ENCODE results near the gene GARNL3. TPM values are rescaled to one million over a fixed set of nuclear protein-coding genes. Genes with fewer than 3 reads are reported as not detected.

Gene GARNL3
- total RNA-seq, 1 donor from 2014 or later = 5.4 TPM

DNA sequence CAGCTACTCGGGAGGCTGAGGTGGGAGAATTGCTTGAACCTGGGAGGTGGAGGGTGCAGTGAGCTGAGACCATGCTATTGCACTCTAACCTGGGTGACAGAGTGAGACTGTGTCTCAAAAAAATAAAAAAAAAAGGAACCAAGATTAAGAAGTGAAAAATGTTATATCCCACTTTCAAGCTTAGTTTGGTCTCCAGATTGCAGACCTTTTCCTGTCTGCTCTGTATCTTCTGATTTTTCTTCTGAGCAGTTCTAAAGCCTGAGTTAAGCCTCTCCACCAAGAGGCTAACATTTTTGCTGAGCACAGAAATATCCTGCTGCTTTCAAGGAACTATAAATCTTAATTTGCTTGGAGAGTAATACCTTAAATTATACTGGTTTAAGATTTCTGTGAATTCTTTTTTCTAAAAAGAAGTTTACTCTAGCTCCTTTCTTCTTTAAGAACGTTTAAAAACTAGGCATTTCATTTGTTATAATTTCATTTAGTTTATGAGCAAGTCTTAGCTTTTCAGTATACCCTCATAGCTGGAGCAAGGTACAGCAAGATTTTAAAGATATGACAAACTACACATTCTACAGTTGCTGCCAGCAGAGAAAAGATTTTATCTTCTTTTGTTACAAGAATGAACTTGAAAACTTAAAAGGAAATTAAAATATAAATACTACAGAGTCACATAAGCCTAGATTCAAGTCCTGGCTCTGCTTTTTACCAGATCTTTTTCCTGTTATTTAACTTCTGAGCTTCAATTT, 55.0 kb downstream of the GARNL3 start:
- no peak overlapping the region for H2AFZ ChIP-seq (ENCODE audit: low read depth, low read length)
- FAIRE-seq (no peak), DNase-seq (ENCODE audit: low read depth) (no peak)
- H3K79me2 ChIP-seq (ENCODE audit: insufficient read depth, low read length) = no peaks in the 10 kb centered on the region
- no peaks in the 10 kb centered on the region for H4K20me1 ChIP-seq (ENCODE audit: insufficient read depth, low read length)
- Mint-ChIP-seq H3K9me3 (ENCODE audit: unreplicated experiment) (no peaks in the 10 kb centered on the region), H3K27ac (ENCODE audit: unreplicated experiment) (no peak overlapping the region), H3K4me3 (ENCODE audit: unreplicated experiment) (no peak overlapping the region), H3K4me1 (ENCODE audit: low read depth, unreplicated experiment) (peaks cover 6% of the 10 kb centered on the region), H3K27me3 (ENCODE audit: low read depth, unreplicated experiment) (peaks cover 2% of the 10 kb centered on the region), H3K36me3 (ENCODE audit: low read depth, unreplicated experiment) (peaks cover 2% of the 10 kb centered on the region)
- no peak overlapping the region for H3K9ac ChIP-seq (ENCODE audit: low read length)
- no peak overlapping the region for H3K4me3 ChIP-seq (ENCODE audit: insufficient read depth, low read depth, low read length)
- H3K36me3 ChIP-seq (ENCODE audit: insufficient read depth, low read length) = no peaks in the 10 kb centered on the region
- no peaks in the 10 kb centered on the region for H3K27me3 ChIP-seq (ENCODE audit: insufficient read depth, low read length)
- H3K4me2 ChIP-seq (ENCODE audit: low read length) = no peak overlapping the region
- H3K9me3 ChIP-seq (ENCODE audit: insufficient read depth, low read depth, low read length) = no peaks in the 10 kb centered on the region
- no peak for TF ChIP-seq EZH2 (IDR thresholded peaks at IDR 0.05; ENCODE audit: insufficient read depth, low read length)
- TF ChIP-seq, protein P1, sequence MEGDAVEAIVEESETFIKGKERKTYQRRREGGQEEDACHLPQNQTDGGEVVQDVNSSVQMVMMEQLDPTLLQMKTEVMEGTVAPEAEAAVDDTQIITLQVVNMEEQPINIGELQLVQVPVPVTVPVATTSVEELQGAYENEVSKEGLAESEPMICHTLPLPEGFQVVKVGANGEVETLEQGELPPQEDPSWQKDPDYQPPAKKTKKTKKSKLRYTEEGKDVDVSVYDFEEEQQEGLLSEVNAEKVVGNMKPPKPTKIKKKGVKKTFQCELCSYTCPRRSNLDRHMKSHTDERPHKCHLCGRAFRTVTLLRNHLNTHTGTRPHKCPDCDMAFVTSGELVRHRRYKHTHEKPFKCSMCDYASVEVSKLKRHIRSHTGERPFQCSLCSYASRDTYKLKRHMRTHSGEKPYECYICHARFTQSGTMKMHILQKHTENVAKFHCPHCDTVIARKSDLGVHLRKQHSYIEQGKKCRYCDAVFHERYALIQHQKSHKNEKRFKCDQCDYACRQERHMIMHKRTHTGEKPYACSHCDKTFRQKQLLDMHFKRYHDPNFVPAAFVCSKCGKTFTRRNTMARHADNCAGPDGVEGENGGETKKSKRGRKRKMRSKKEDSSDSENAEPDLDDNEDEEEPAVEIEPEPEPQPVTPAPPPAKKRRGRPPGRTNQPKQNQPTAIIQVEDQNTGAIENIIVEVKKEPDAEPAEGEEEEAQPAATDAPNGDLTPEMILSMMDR (IDR thresholded peaks at IDR 0.05; ENCODE audit: insufficient read depth, low read depth, low read length) = no peak
- H3K4me1 ChIP-seq (ENCODE audit: insufficient read depth, low read length) = peaks cover 17% of the 10 kb centered on the region
- no peak overlapping the region for H3K27ac ChIP-seq (ENCODE audit: low read depth, low read length)

DNA sequence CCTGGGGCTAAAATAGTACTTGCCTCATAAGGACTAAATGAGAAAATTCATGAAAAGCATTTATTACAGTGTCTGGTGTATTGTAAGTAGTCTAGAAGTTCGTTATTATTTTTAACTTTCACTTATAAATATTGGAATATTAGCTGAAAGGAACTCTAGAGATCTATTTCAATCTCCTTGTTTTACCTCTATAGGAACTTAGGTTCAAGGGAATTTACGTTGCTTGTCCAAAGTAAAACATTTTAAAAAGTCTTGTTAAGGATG, 55.5 kb downstream of the GARNL3 start:
- Histone ChIP-seq H4K20me1 (ENCODE audit: insufficient read depth, low read length) (no peaks in the 10 kb centered on the region), H3K9ac (ENCODE audit: low read length) (no peak overlapping the region), H3K4me1 (ENCODE audit: insufficient read depth, low read length) (peaks cover 17% of the 10 kb centered on the region), H3K4me2 (ENCODE audit: low read length) (no peak overlapping the region), H3K4me3 (ENCODE audit: insufficient read depth, low read depth, low read length) (no peak overlapping the region), H2AFZ (ENCODE audit: low read depth, low read length) (no peak overlapping the region), H3K27ac (ENCODE audit: low read depth, low read length) (no peak overlapping the region), H3K36me3 (ENCODE audit: insufficient read depth, low read length) (no peaks in the 10 kb centered on the region), H3K79me2 (ENCODE audit: insufficient read depth, low read length) (no peaks in the 10 kb centered on the region), H3K27me3 (ENCODE audit: insufficient read depth, low read length) (no peaks in the 10 kb centered on the region), H3K9me3 (ENCODE audit: insufficient read depth, low read depth, low read length) (no peaks in the 10 kb centered on the region)
- DNase-seq (ENCODE audit: low read depth) (no peak), FAIRE-seq (no peak)
- H3K27me3 Mint-ChIP-seq (ENCODE audit: low read depth, unreplicated experiment) = peaks cover 2% of the 10 kb centered on the region
- no peaks in the 10 kb centered on the region for H3K9me3 Mint-ChIP-seq (ENCODE audit: unreplicated experiment)
- H3K4me3 Mint-ChIP-seq (ENCODE audit: unreplicated experiment) = no peak overlapping the region
- no peak overlapping the region for H3K27ac Mint-ChIP-seq (ENCODE audit: unreplicated experiment)
- TF ChIP-seq EZH2 (IDR thresholded peaks at IDR 0.05; ENCODE audit: insufficient read depth, low read length) = no peak
- TF ChIP-seq, protein P1 (IDR thresholded peaks at IDR 0.05; ENCODE audit: insufficient read depth, low read depth, low read length) = no peak
- H3K4me1 Mint-ChIP-seq (ENCODE audit: low read depth, unreplicated experiment) = peaks cover 6% of the 10 kb centered on the region
- no peaks in the 10 kb centered on the region for H3K36me3 Mint-ChIP-seq (ENCODE audit: low read depth, unreplicated experiment)

DNA sequence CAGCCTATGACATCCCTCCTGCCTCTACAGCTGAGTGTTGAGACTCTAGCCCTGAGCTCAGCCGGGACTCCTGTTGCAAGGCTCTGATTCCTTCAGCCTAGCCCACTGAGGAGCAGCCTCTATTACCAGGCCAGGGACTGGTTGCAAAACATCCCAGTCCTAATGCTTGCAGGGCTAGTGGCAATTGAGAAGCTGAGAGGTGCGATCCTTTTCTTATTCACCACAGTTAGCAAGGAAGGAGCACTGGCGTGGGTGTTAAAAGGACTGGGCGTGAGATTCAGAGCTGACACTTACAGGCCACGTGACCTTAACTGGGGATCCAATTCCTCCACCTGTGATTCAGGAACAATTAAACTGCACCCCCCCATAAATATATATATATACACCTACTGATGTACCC, 58.8 kb downstream of the GARNL3 start:
- DNase-seq (ENCODE audit: low read depth) (no peak), FAIRE-seq (no peak)
- Mint-ChIP-seq H3K4me1 (ENCODE audit: low read depth, unreplicated experiment) (peaks cover 5% of the 10 kb centered on the region), H3K9me3 (ENCODE audit: unreplicated experiment) (no peaks in the 10 kb centered on the region), H3K4me3 (ENCODE audit: unreplicated experiment) (no peak overlapping the region), H3K36me3 (ENCODE audit: low read depth, unreplicated experiment) (peaks cover 3% of the 10 kb centered on the region), H3K27ac (ENCODE audit: unreplicated experiment) (no peak overlapping the region), H3K27me3 (ENCODE audit: low read depth, unreplicated experiment) (peaks cover 2% of the 10 kb centered on the region)
- Histone ChIP-seq H3K4me1 (ENCODE audit: insufficient read depth, low read length) (peaks cover 5% of the 10 kb centered on the region), H2AFZ (ENCODE audit: low read depth, low read length) (no peak overlapping the region), H3K4me3 (ENCODE audit: insufficient read depth, low read depth, low read length) (no peak overlapping the region), H3K79me2 (ENCODE audit: insufficient read depth, low read length) (no peaks in the 10 kb centered on the region), H3K9me3 (ENCODE audit: insufficient read depth, low read depth, low read length) (no peaks in the 10 kb centered on the region), H3K36me3 (ENCODE audit: insufficient read depth, low read length) (no peaks in the 10 kb centered on the region), H3K27me3 (ENCODE audit: insufficient read depth, low read length) (no peaks in the 10 kb centered on the region), H3K9ac (ENCODE audit: low read length) (no peak overlapping the region), H3K27ac (ENCODE audit: low read depth, low read length) (no peak overlapping the region), H4K20me1 (ENCODE audit: insufficient read depth, low read length) (no peaks in the 10 kb centered on the region), H3K4me2 (ENCODE audit: low read length) (no peak overlapping the region)
- no peak for TF ChIP-seq EZH2 (IDR thresholded peaks at IDR 0.05; ENCODE audit: insufficient read depth, low read length)
- TF ChIP-seq, protein P1 (IDR thresholded peaks at IDR 0.05; ENCODE audit: insufficient read depth, low read depth, low read length) = no peak

Measured in astrocyte (in vitro differentiated cells and primary cell).